ENCODE data around the gene ZFP3. TPM values are rescaled to one million over a fixed set of nuclear protein-coding genes. Genes with fewer than 3 reads are reported as not detected.

The ZFP3 gene
- total and polyA plus RNA-seq, 2 donors (not counting 1 experiment from before 2014, with no cell fraction given): 2.6 to 3.1 TPM

DNA sequence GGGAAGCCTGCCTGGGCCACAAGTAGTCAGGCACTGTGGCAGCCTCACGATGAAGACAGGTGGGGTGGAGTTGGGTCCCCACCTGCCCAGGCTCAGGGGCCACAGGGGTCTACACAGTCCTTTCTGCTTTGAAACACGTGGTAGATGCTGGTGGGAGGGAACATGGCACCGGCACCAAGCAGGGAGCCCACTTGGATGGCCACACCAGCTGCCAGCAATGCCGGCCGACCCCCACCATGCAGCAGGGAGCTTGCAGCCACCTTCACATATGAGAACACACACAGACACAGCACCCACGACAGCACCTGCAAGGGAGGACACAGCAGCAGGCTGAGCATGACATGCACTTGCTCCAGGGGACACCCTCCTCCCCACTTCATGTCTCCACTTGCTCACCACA is 45.4 kb upstream of the ZFP3 start:
- no peaks in the 10 kb centered on the region for H3K4me1 ChIP-seq (ENCODE audit: control insufficient read depth, extremely low read depth, insufficient read depth, low read length)
- H3K27me3 ChIP-seq (ENCODE audit: control insufficient read depth, insufficient read depth, low read length): no peaks in the 10 kb centered on the region
- H4K20me1 ChIP-seq (ENCODE audit: control insufficient read depth, extremely low read depth, insufficient read depth, low read length): no peaks in the 10 kb centered on the region
- no peak for DNase-seq (ENCODE audit: low read depth in 2 of 2)
- H3K4me3 ChIP-seq (replicated peaks in 1 of 4; ENCODE audit: control extremely low read depth in 1 of 4, insufficient read depth in 1 of 4, low read depth in 3 of 4, low read length in 4 of 4): no peak overlapping the region
- H3K36me3 ChIP-seq (ENCODE audit: control insufficient read depth, insufficient read depth, low read length): no peaks in the 10 kb centered on the region
- no peak overlapping the region for H3K9ac ChIP-seq (ENCODE audit: insufficient read depth, low read length)
- no peak overlapping the region for H2AFZ ChIP-seq (ENCODE audit: low read length)
- H3K9me3 ChIP-seq (ENCODE audit: control insufficient read depth, insufficient read depth, low read depth, low read length): no peaks in the 10 kb centered on the region
- H3K4me2 ChIP-seq (ENCODE audit: extremely low read depth, insufficient read depth, low read length): no peak overlapping the region
- no peak overlapping the region for H3K27ac ChIP-seq (ENCODE audit: insufficient read depth, low read length)
- no peak for TF ChIP-seq CTCF (conservative IDR thresholded peaks at IDR 0.05 in 1 of 2, IDR thresholded peaks at IDR 0.05 in 1 of 2; ENCODE audit: low read depth in 1 of 2, low read length in 2 of 2)
- no peak for TF ChIP-seq EZH2 (IDR thresholded peaks at IDR 0.05; ENCODE audit: low read length, missing control alignments)
- no peaks in the 10 kb centered on the region for H3K79me2 ChIP-seq (ENCODE audit: control insufficient read depth, insufficient read depth, low read length)

DNA sequence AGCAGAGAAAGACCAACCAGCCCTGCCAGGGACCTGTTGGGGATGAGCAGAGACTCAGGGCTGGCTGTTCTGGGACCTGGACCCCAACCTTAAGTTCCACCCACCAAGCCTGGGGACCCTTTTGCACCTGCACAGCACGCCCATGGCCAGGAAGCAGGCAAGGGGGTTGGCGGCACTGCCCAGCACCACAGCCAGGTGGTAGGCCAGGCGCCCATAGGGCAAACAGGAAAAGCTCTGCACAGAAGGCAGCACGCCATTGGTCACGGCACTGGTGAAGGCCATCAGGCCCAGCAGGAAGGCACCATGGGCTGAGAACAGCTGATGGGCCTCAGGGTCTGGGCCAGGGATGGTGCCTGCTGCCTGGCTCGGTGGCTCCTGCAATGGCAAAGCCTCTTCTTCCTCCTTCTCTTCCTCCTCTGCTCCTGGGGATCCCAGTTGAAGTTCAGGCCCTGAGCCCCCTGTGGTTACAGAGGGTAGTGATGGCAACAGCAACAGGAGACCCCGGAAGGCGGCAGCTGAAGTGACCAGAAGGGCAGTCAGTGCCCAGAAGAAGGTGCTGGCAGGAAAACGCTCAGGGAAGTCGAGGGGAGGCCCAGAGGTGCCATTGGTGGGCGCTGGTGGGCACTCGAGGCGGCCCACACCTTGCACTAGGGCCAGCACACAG is 44.8 kb upstream of the ZFP3 start:
- Histone ChIP-seq H2AFZ (ENCODE audit: low read length) (no peak overlapping the region), H3K4me3 (replicated peaks in 1 of 4; ENCODE audit: control extremely low read depth in 1 of 4, insufficient read depth in 1 of 4, low read depth in 3 of 4, low read length in 4 of 4) (no peak overlapping the region), H3K27ac (ENCODE audit: insufficient read depth, low read length) (no peak overlapping the region), H3K27me3 (ENCODE audit: control insufficient read depth, insufficient read depth, low read length) (no peaks in the 10 kb centered on the region), H3K9ac (ENCODE audit: insufficient read depth, low read length) (no peak overlapping the region), H3K79me2 (ENCODE audit: control insufficient read depth, insufficient read depth, low read length) (no peaks in the 10 kb centered on the region), H3K4me1 (ENCODE audit: control insufficient read depth, extremely low read depth, insufficient read depth, low read length) (no peaks in the 10 kb centered on the region), H3K36me3 (ENCODE audit: control insufficient read depth, insufficient read depth, low read length) (no peaks in the 10 kb centered on the region), H3K4me2 (ENCODE audit: extremely low read depth, insufficient read depth, low read length) (no peak overlapping the region), H3K9me3 (ENCODE audit: control insufficient read depth, insufficient read depth, low read depth, low read length) (no peaks in the 10 kb centered on the region), H4K20me1 (ENCODE audit: control insufficient read depth, extremely low read depth, insufficient read depth, low read length) (no peaks in the 10 kb centered on the region)
- no peak for DNase-seq (ENCODE audit: low read depth in 2 of 2)
- no peak for TF ChIP-seq EZH2 (IDR thresholded peaks at IDR 0.05; ENCODE audit: low read length, missing control alignments)
- TF ChIP-seq CTCF (conservative IDR thresholded peaks at IDR 0.05 in 1 of 2, IDR thresholded peaks at IDR 0.05 in 1 of 2; ENCODE audit: low read depth in 1 of 2, low read length in 2 of 2): no peak

- H2AFZ ChIP-seq (ENCODE audit: low read length): no peak overlapping the region
- no peak overlapping the region for H3K9ac ChIP-seq (ENCODE audit: insufficient read depth, low read length)
- no peak for TF ChIP-seq CTCF (conservative IDR thresholded peaks at IDR 0.05 in 1 of 2, IDR thresholded peaks at IDR 0.05 in 1 of 2; ENCODE audit: low read depth in 1 of 2, low read length in 2 of 2)
- TF ChIP-seq EZH2 (IDR thresholded peaks at IDR 0.05; ENCODE audit: low read length, missing control alignments): no peak
- no peaks in the 10 kb centered on the region for H3K27me3 ChIP-seq (ENCODE audit: control insufficient read depth, insufficient read depth, low read length)
- H3K9me3 ChIP-seq (ENCODE audit: control insufficient read depth, insufficient read depth, low read depth, low read length): no peaks in the 10 kb centered on the region
- H3K27ac ChIP-seq (ENCODE audit: insufficient read depth, low read length): no peak overlapping the region
- H3K4me1 ChIP-seq (ENCODE audit: control insufficient read depth, extremely low read depth, insufficient read depth, low read length): no peaks in the 10 kb centered on the region
- no peaks in the 10 kb centered on the region for H3K36me3 ChIP-seq (ENCODE audit: control insufficient read depth, insufficient read depth, low read length)
- H4K20me1 ChIP-seq (ENCODE audit: control insufficient read depth, extremely low read depth, insufficient read depth, low read length): no peaks in the 10 kb centered on the region
- H3K4me2 ChIP-seq (ENCODE audit: extremely low read depth, insufficient read depth, low read length): no peak overlapping the region
- no peak overlapping the region for H3K4me3 ChIP-seq (replicated peaks in 1 of 4; ENCODE audit: control extremely low read depth in 1 of 4, insufficient read depth in 1 of 4, low read depth in 3 of 4, low read length in 4 of 4)
- no peak for DNase-seq (ENCODE audit: low read depth in 2 of 2)
- no peaks in the 10 kb centered on the region for H3K79me2 ChIP-seq (ENCODE audit: control insufficient read depth, insufficient read depth, low read length)
Observed at GRCh38 chr17:5034063-5034462, 44.2 kb upstream of the ZFP3 start.
